Stimulated activated CD4-positive, alpha-beta T cell treated with anti-CD3 and anti-CD28 coated beads, Interleukin-4, amount 100 ng/mL, for 1 hour (primary cell): ENCODE data around the gene SP110.

ENCODE experiments used
- DNase-seq: peaks from one replicate; pipeline ENCODE4 v3.0.0-alpha.2; 2020

Gene SP110

GRCh38 chr2:230164139-230164538 is 55.6 kb downstream of the SP110 start:
- DNase-seq, result no peak

DNA sequence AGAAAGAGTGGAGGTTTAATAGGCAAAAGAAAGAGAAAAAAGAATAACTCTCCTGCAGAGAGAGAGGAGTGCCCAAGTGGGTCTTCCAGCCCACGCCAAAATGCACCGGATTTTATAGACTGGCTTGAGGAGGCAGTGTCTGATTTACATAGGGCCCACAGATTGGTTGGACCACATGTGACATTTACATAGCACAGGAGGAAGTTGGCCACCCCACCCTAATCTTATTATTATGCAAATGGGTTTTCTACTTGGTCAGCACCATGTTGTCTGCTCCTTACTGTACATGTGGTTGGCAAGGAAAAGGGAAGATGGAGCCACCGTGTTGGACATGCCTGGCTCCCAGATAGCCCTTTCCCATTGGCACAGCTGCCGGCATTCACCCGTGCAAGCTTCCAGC is 56.8 kb downstream of the SP110 start:
- no peak for DNase-seq

DNA sequence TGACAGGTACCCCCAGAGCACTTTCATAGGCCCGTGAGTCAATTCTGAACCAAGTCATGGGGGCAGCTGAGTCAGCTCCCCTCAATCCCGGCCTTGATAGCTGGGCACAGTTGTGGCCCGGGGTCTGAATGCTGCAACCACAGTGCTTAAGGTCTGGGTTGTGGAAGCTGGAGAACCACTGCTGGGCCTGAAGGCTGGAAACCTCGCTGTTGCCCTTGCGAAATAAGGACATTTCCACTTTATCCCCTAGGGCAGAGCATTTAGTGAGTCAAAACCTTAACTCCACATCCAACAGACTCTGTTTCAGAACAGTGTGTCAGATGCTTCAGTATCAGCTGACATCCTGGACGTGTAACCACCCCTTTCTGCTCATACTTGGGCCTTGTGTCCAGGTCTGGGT is 58.6 kb downstream of the SP110 start:
- DNase-seq, result no peak

GRCh38 chr2:230160112-230160660 is 59.6 kb downstream of the SP110 start:
- DNase-seq, result peak; percentile 46

DNA sequence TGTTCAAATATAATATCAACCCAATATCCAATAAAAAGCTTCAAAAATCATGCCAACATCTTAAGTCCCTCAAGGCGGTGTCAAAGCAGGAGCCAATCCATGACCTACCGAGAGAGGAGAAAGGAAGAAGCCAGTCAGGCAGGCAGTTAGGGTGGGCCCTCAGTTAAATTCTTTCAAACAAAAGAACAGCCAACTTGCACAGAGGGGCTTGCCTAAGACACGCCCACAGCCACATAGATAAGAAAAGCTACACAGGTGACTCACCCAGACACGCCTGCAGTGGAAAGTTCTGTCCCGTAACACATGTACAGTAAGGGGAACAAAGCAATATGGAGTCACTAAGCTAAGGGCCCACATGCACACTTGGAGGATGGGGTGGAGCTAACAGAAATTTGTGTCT is 61.3 kb downstream of the SP110 start:
- DNase-seq, result no peak

GRCh38 chr2:230156782-230157699 is 62.7 kb downstream of the SP110 start:
- DNase-seq, result no peak

GRCh38 chr2:230155359-230155758 is 64.4 kb downstream of the SP110 start:
- no peak for DNase-seq

DNA sequence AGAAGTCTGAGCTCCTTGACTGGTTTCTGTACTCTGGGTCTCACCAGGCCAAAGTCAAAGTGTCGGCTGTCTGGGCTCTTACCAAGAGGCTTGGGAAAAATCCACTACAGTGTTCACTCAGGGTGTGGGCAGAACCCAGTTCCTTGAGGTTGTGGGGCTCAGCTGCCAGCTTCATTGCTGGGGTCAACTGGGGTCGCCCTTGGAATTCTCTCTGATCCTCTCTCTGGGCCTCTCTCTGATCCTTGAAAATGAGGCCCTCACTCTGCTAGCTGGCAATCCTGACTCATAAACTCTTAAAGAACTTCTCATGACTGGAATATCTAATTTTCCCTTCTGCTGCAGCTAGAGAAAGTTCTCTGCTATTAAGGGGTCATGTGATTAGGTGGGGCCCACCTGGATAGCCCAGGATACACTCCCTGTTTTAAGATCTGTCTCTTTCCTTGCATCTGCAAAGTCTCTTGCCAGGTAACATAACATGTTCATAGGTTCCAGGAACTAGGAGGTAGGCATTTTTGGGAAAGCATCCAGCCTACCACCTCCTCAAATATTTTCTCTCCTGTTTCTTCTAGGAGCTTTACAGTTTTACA is 66.3 kb downstream of the SP110 start:
- DNase-seq, result no peak

- DNase-seq, result no peak
These were observed 67.5 kb downstream of the SP110 start for GRCh38 chr2:230152334-230152733.

DNA sequence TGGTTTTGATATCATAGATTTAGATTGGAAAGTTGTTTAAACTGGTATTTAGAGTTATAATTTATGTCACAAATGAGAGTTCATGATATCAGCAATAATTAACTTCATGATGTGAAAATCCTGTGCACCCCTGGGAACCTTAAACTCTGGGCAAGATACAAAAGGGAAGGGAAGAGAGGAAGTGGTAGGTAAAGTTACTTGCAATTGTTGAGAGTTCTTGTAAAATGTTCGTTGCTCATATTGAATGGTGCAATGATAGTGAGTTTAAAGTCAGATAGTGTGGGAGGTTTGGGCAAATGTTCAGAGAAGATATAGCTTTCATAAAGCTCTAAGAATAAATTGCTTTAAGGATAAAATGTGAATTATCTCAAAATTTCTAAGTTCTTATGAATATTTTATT is 75.4 kb downstream of the SP110 start:
- no peak for DNase-seq

DNA sequence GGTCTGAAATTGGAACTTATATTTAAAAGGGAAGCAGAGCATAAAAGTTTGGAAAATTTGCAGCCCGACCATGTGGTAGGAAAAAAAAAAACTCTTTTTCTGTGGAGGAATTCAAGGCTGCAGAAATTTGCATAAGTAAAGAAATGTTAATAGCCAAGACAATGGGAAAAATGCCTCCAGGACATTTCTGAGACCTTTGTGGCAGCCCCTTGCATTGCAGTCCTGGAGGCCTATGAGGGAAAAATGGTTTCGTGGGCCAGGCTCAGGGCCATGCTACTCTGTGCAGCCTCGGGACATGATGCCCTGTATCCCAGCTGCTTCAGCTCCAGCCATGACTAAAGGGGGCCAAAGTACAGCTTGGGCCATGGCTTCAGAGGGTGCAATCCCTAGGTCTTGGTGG is 79.1 kb downstream of the SP110 start:
- DNase-seq, result no peak

- DNase-seq, result no peak
These were observed 81.8 kb downstream of the SP110 start for GRCh38 chr2:230137902-230138539.

DNA sequence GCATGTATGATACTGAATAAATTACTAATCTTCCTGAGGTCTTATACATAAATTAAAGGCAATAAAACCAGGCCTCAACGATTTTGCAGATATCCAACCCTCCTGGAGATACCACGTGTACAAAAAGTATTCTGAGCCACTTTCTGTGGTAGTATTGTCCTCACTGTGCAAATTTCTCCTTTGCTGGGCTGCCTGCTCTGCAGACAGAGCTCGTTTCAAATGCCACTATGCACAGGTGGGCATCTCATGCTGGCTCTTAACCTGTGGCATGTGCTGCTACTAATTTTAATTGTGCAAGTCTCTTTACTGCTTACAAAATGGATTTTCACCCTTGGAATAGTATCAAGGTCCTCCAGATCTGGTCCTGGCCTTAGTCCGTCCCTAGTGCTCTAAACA is 84.7 kb downstream of the SP110 start:
- DNase-seq, result no peak

DNA sequence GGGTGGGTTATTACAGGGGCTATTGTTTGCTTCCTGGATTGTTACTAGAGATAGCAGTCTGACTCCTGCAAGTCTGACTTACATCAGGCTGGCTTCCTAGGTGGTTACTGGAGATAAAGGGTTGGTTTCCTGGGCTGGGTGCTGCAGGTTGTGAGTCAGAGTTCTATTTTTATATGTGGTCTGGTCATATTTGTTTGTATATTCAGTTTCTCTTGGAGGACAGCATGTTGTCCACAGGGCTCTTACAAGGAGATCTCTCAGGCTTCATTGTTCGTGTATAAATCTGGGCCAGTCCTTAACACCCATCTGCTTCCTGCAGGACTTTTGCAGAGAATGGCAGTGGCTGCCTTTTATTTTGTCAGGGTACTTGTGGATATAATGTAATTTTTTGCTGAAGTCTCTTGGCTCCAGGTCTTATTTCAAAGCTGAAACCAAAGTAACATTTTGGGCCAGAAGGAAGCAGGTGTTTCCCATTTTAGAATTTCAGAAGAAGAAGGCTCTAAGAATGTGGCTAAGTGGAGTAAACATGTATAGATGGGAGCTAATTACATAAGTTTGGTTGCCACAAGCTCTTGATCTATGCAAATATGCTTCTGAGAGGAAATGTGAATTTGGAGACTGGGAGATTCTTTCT is 85.2 kb downstream of the SP110 start:
- DNase-seq, result no peak

GRCh38 chr2:230131366-230131765 is 88.4 kb downstream of the SP110 start:
- no peak for DNase-seq

DNA sequence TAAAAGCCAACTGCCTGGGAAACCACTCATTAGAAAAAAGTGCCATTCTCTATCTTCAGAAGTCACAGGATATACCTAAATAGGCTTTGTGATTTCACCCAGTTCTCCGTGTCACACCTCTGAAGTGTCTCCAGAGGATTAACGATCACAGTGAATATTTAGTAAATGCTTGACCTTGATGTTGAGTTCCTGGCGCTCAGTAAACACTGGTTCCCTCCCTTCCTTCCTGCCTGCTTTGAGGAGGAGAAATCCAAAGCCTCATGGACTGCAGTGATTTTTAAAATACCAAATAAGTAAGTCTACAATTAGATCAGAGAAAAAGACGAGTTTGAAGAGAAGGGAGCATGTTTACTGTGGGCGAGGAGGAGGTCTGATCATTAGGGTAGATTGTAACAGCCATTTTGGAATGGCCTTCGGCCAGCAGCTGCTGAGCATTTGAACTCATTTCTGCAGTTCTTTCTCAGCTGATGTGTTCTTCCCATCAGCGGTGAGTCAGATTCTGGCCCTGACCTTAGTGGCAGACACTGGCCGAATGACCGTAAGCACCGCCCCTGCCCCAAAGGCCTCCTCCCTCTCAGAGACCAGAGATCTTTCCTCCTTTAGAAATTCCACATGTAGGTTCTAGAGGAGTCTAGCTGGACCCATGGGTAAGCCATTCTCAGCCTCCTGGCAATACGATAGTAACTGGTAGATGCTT is 89.0 kb downstream of the SP110 start:
- no peak for DNase-seq

- DNase-seq, result no peak
These were observed 90.4 kb downstream of the SP110 start for GRCh38 chr2:230129343-230129742.

DNA sequence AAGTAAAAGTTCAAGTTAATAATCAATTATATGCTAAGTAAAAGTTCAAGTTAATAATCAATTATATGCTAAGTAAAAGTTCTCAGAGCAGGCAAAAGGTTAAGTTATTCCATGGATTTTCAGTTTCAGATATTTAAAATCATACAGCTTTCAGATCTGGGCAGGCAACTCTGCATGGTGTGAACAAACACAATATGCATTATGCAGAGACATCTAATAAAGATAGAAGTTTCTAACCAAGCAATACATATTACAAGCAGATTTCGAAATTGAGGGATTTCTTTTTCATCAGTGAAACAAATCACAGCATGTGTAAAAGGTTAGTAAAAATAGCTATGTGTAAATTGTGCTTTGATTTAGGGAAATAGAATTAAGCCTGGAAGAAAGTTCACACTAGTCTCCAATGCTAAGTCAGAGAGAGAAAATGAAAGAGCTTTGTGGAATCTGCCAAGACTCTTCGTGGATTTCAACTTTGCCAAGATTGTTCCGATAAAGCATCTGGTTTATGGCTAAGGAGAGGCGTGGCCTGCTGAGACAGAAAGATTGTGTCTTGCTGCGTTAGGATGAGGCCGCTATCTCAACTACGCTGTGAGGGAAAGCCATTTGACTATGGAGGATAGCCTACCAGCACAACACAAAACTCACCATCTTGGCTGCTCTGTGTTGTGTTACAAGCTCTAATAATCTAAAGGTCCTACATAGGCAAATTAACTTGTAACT is 91.0 kb downstream of the SP110 start:
- no peak for DNase-seq

GRCh38 chr2:230127195-230127594 is 92.6 kb downstream of the SP110 start:
- no peak for DNase-seq

- no peak for DNase-seq
These were observed 94.9 kb downstream of the SP110 start for GRCh38 chr2:230124757-230125431.

DNA sequence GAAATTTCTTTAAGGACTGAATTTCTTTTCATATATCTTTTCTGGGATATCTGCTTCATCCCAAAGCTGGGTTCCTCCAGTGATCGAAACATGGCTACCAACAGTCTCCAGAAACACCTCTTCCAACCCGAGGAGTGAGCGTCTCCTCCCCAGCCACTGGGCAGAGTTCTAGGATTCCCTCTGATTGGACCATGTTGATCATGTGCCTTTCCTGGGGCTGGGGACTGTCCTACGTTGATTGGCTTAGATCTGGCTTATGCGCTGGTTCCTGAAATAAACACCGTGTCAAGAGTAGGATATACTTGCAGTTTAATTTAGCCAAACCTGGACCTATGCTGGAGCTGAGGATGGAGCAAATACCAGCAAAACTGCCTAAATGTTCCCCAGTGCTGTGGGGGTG is 95.5 kb downstream of the SP110 start:
- no peak for DNase-seq
